ENCODE measurements around the gene COX8C. TPM values are rescaled to one million over a fixed set of nuclear protein-coding genes. Genes with fewer than 3 reads are reported as not detected.

COX8C gene
- total and polyA plus RNA-seq, 4 donors: not detected

DNA sequence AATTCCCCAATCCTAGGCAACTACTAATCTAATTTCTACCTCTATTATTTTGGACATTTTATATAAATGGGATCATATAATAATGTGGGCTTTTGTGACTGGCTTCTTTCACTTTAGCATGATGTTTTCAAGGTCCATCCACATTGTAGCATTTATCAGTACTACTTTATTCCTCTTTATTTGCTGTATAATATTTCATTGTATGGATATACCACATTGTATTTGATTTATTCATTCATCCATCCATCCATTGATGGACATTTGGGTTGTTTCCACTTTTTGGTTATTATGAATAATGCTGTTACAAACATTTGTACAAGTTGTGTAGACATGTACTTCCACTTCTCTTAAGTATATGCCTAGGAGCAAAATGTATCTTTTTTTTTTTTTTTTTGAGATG, 31.4 kb upstream of the COX8C start:
- H3K36me3 ChIP-seq (ENCODE audit: control insufficient read depth in 4 of 4, insufficient read depth in 4 of 4, low read length in 4 of 4): peaks cover 0 to 2% (median 0%) of the 10 kb centered on the region in 4 donors
- H3K4me3 ChIP-seq: no peak overlapping the region
- TF ChIP-seq, protein P1, sequence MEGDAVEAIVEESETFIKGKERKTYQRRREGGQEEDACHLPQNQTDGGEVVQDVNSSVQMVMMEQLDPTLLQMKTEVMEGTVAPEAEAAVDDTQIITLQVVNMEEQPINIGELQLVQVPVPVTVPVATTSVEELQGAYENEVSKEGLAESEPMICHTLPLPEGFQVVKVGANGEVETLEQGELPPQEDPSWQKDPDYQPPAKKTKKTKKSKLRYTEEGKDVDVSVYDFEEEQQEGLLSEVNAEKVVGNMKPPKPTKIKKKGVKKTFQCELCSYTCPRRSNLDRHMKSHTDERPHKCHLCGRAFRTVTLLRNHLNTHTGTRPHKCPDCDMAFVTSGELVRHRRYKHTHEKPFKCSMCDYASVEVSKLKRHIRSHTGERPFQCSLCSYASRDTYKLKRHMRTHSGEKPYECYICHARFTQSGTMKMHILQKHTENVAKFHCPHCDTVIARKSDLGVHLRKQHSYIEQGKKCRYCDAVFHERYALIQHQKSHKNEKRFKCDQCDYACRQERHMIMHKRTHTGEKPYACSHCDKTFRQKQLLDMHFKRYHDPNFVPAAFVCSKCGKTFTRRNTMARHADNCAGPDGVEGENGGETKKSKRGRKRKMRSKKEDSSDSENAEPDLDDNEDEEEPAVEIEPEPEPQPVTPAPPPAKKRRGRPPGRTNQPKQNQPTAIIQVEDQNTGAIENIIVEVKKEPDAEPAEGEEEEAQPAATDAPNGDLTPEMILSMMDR (IDR thresholded peaks at IDR 0.05; ENCODE audit: control extremely low read depth, extremely low read depth): no peak
- no peaks in the 10 kb centered on the region for H3K9me3 ChIP-seq (ENCODE audit: control insufficient read depth in 4 of 4, insufficient read depth in 3 of 4, low read length in 3 of 4)
- H3K9ac ChIP-seq (ENCODE audit: insufficient read depth in 1 of 2, low read length in 2 of 2): no peak overlapping the region
- ATAC-seq (ENCODE audit: insufficient read depth, low FRiP score) (no peak), DNase-seq (no peak)
- H3K27me3 ChIP-seq (ENCODE audit: control insufficient read depth in 3 of 3, insufficient read depth in 3 of 3, low read length in 2 of 3): no peaks in the 10 kb centered on the region
- no peak overlapping the region for H3K27ac ChIP-seq (ENCODE audit: low read depth in 1 of 2, low read length in 1 of 2)
- peaks cover 0 to 17% (median 3%) of the 10 kb centered on the region in 5 donors for H3K4me1 ChIP-seq (ENCODE audit: control insufficient read depth in 5 of 5, insufficient read depth in 5 of 5, low read length in 5 of 5)

- H3K27me3 ChIP-seq (ENCODE audit: control insufficient read depth in 3 of 3, insufficient read depth in 3 of 3, low read length in 2 of 3): no peaks in the 10 kb centered on the region
- no peak overlapping the region for H3K9ac ChIP-seq (ENCODE audit: insufficient read depth in 1 of 2, low read length in 2 of 2)
- no peak overlapping the region for H3K27ac ChIP-seq (ENCODE audit: low read depth in 1 of 2, low read length in 1 of 2)
- TF ChIP-seq, protein P1 (IDR thresholded peaks at IDR 0.05; ENCODE audit: control extremely low read depth, extremely low read depth): no peak
- DNase-seq (no peak), ATAC-seq (ENCODE audit: insufficient read depth, low FRiP score) (no peak)
- peaks cover 0 to 17% (median 3%) of the 10 kb centered on the region in 5 donors for H3K4me1 ChIP-seq (ENCODE audit: control insufficient read depth in 5 of 5, insufficient read depth in 5 of 5, low read length in 5 of 5)
- H3K36me3 ChIP-seq (ENCODE audit: control insufficient read depth in 4 of 4, insufficient read depth in 4 of 4, low read length in 4 of 4): peaks cover 0 to 2% (median under 1%) of the 10 kb centered on the region in 4 donors
- 78 to 83% methylated on average over 4 of the region's 4 CpGs for WGBS, 2 donors
- H3K9me3 ChIP-seq (ENCODE audit: control insufficient read depth in 4 of 4, insufficient read depth in 3 of 4, low read length in 3 of 4): no peaks in the 10 kb centered on the region
- H3K4me3 ChIP-seq: no peak overlapping the region
Observed at GRCh38 chr14:93316716-93317115, 30.3 kb upstream of the COX8C start.

- Histone ChIP-seq H3K4me3 (no peak overlapping the region), H3K9me3 (ENCODE audit: control insufficient read depth in 4 of 4, insufficient read depth in 3 of 4, low read length in 3 of 4) (no peaks in the 10 kb centered on the region), H3K4me1 (ENCODE audit: control insufficient read depth in 5 of 5, insufficient read depth in 5 of 5, low read length in 5 of 5) (peaks cover 0 to 17% (median 3%) of the 10 kb centered on the region in 5 donors), H3K27me3 (ENCODE audit: control insufficient read depth in 3 of 3, insufficient read depth in 3 of 3, low read length in 2 of 3) (no peaks in the 10 kb centered on the region), H3K27ac (ENCODE audit: low read depth in 1 of 2, low read length in 1 of 2) (no peak overlapping the region), H3K9ac (ENCODE audit: insufficient read depth in 1 of 2, low read length in 2 of 2) (no peak overlapping the region), H3K36me3 (ENCODE audit: control insufficient read depth in 4 of 4, insufficient read depth in 4 of 4, low read length in 4 of 4) (peaks cover 0 to 7% (median under 1%) of the 10 kb centered on the region in 4 donors)
- 77 to 91% methylated on average over 7 of the region's 7 CpGs for WGBS, 2 donors
- TF ChIP-seq, protein P1 (IDR thresholded peaks at IDR 0.05; ENCODE audit: control extremely low read depth, extremely low read depth): no peak
- ATAC-seq (ENCODE audit: insufficient read depth, low FRiP score) (no peak), DNase-seq (no peak)
Observed at GRCh38 chr14:93317210-93317874, 29.6 kb upstream of the COX8C start.
